Chondrocyte (in vitro differentiated cells): Measurements from ENCODE around the gene NT5DC4. TPM values are rescaled to one million over a fixed set of nuclear protein-coding genes. Genes with fewer than 3 reads are reported as not detected.

Source experiments
- DNase-seq: peaks from one replicate; pipeline ENCODE4 v3.0.0; 2021; ENCODE audit warnings: mixed read lengths, low spot score
- H3K27ac Mint-ChIP-seq: one replicate; pipeline ENCODE4 v1.8.0; 2021; ENCODE audit warnings: mild to moderate bottlenecking, moderate library complexity, mixed read lengths; ENCODE audit not compliant: unreplicated experiment
- H3K27me3 Mint-ChIP-seq: 2 replicates; pipeline ENCODE4 v1.8.0; 2021; ENCODE audit warnings: low read depth, mixed read lengths
- H3K36me3 Mint-ChIP-seq: 2 replicates; pipeline ENCODE4 v1.8.0; 2021; ENCODE audit warnings: low read depth, mixed read lengths
- H3K4me1 Mint-ChIP-seq: 2 replicates; pipeline ENCODE4 v1.8.0; 2021; ENCODE audit warnings: low read depth, mild to moderate bottlenecking, mixed read lengths
- H3K4me3 Mint-ChIP-seq: one replicate; pipeline ENCODE4 v1.8.0; 2021; ENCODE audit warnings: mild to moderate bottlenecking, moderate library complexity, mixed read lengths; ENCODE audit not compliant: unreplicated experiment
- H3K9me3 Mint-ChIP-seq: 2 replicates; pipeline ENCODE4 v1.8.0; 2021; ENCODE audit warnings: low read depth, mixed read lengths
- CTCF ChIP-seq: fragments of 200-600 bp; sonication (generic); IDR thresholded peaks from 2 replicates; pipeline ENCODE4 v1.5.0; 2021; ENCODE audit warnings: antibody characterized with exemption, mild to moderate bottlenecking, moderate library complexity
- total RNA-seq: library from RNA; stranded (reverse); gene quantifications from 3 replicates; pipeline ENCODE4 v1.2.1, GENCODE V29; 2021

Gene NT5DC4
- total RNA-seq, 1 donor from 2014 or later = not detected

- no peak overlapping the region for H3K4me3 Mint-ChIP-seq
- no peak for TF ChIP-seq CTCF
- no peaks in the 10 kb centered on the region for H3K27me3 Mint-ChIP-seq
- no peaks in the 10 kb centered on the region for H3K36me3 Mint-ChIP-seq
- no peaks in the 10 kb centered on the region for H3K9me3 Mint-ChIP-seq
- no peak overlapping the region for H3K27ac Mint-ChIP-seq
- H3K4me1 Mint-ChIP-seq = no peaks in the 10 kb centered on the region
- DNase-seq = no peak
Measured at GRCh38 chr2:112772322-112772721, 51.5 kb downstream of the NT5DC4 start.

GRCh38 chr2:112772911-112773475 is 52.2 kb downstream of the NT5DC4 start:
- no peak overlapping the region for H3K27ac Mint-ChIP-seq

GRCh38 chr2:112773556-112773955 is 52.7 kb downstream of the NT5DC4 start:
- H3K27me3 Mint-ChIP-seq = no peaks in the 10 kb centered on the region
- H3K4me1 Mint-ChIP-seq = no peaks in the 10 kb centered on the region
- H3K36me3 Mint-ChIP-seq = no peaks in the 10 kb centered on the region
- TF ChIP-seq CTCF = no peak
- H3K4me3 Mint-ChIP-seq = no peak overlapping the region
- DNase-seq = no peak
- no peak overlapping the region for H3K27ac Mint-ChIP-seq
- no peaks in the 10 kb centered on the region for H3K9me3 Mint-ChIP-seq

More at GRCh38 chr2:112772911-112773475, 52.2 kb downstream of the NT5DC4 start:
- H3K4me3 Mint-ChIP-seq = no peak overlapping the region
- no peaks in the 10 kb centered on the region for H3K27me3 Mint-ChIP-seq
- H3K36me3 Mint-ChIP-seq = no peaks in the 10 kb centered on the region
- no peaks in the 10 kb centered on the region for H3K9me3 Mint-ChIP-seq
- TF ChIP-seq CTCF = no peak
- H3K4me1 Mint-ChIP-seq = no peaks in the 10 kb centered on the region
- DNase-seq = no peak

- no peak for TF ChIP-seq CTCF
- H3K9me3 Mint-ChIP-seq = no peaks in the 10 kb centered on the region
- H3K27me3 Mint-ChIP-seq = no peaks in the 10 kb centered on the region
- H3K27ac Mint-ChIP-seq = no peak overlapping the region
- H3K4me1 Mint-ChIP-seq = no peaks in the 10 kb centered on the region
- no peak for DNase-seq
- no peaks in the 10 kb centered on the region for H3K36me3 Mint-ChIP-seq
- H3K4me3 Mint-ChIP-seq = no peak overlapping the region
Measured at GRCh38 chr2:112774536-112775285, 53.9 kb downstream of the NT5DC4 start.

GRCh38 chr2:112776113-112776512 is 55.3 kb downstream of the NT5DC4 start:
- Mint-ChIP-seq H3K27me3 (no peaks in the 10 kb centered on the region), H3K4me1 (no peaks in the 10 kb centered on the region), H3K4me3 (no peak overlapping the region), H3K9me3 (no peaks in the 10 kb centered on the region), H3K36me3 (no peaks in the 10 kb centered on the region), H3K27ac (no peak overlapping the region)
- no peak for TF ChIP-seq CTCF
- DNase-seq = no peak
